Tibial artery (tissue), 4 donors: ENCODE measurements around the gene ELL.

Source experiments
- DNase-seq, 2 donors: peaks; one replicate each; pipeline ENCODE4 v3.0.0-alpha.2; 2019
- H3K27ac ChIP-seq, 2 donors: fragments of 200-600 bp; sonication (generic) in 1 of 2; 1 replicate in 1 of 2; 2 replicates in 1 of 2; pipeline ENCODE4 v1.5.1; 2018 to 2019; ENCODE audit warnings: mild to moderate bottlenecking in 1 of 2
- H3K27me3 ChIP-seq, 2 donors: fragments of 200-600 bp; sonication (generic) in 1 of 2; one replicate each; pipeline versions ENCODE4 v1.5.1 to v1.6.0; 2016 to 2019
- H3K36me3 ChIP-seq, 3 donors: fragments of 200-600 bp; sonication (generic) in 2 of 3; one replicate each; pipeline ENCODE4 v1.5.1; 2016 to 2019; ENCODE audit warnings: mild to moderate bottlenecking in 2 of 3
- H3K4me1 ChIP-seq, 4 donors: fragments of 200-600 bp; sonication (generic) in 2 of 4; 1 replicate in 3 of 4; 2 replicates in 1 of 4; pipeline ENCODE4 v1.5.1; 2016 to 2019
- H3K4me3 ChIP-seq, 2 donors: fragments of 200-600 bp; sonication (generic) in 1 of 2; 1 replicate in 1 of 2; 2 replicates in 1 of 2; pipeline ENCODE4 v1.5.1; 2018 to 2019; ENCODE audit warnings: mild to moderate bottlenecking in 2 of 2
- H3K9me3 ChIP-seq, 3 donors: fragments of 200-600 bp; sonication (generic) in 1 of 3; one replicate each; pipeline ENCODE4 v1.5.1; 2016 to 2019
- intact Hi-C: fragments of 100-400 bp; cut with DNase I; formaldehyde crosslinking; loops from one replicate; pipeline ENCODE4 v1.15.0; 2023; ENCODE audit warnings: low total_unique reads
- TF ChIP-seq, protein P1 (sequence below), 2 experiments: fragments of 200-600 bp in 1 of 2; fragments of 450-650 bp in 1 of 2; IDR thresholded peaks; one replicate each; pipeline ENCODE4 v1.5.1; 2017 to 2019; ENCODE audit warnings: antibody characterized with exemption in 2 of 2, mild to moderate bottlenecking in 1 of 2, moderate library complexity in 1 of 2

Gene ELL

DNA sequence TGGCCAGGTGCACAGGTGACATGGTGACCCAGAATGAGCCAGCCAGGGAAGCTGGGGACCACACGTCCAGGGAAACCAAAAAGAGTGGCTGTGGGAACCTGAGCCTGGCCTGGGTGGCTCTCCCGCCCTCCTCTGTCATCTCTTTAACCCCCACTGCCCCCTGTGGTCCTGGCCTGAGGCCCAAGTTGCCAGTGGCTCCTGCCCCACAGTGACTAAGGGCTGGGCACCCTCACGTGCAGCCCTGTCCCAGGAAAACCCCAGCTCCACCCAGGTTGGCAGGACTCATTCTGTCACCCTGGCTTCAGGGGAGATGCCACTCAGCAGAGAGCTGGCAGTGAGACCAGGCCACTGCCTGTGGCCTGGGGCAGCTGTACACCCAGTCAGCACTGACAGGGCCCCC lies 53.4 kb downstream of the ELL start:
- Histone ChIP-seq H3K4me1 (peaks cover 17 to 73% (median 57%) of the 10 kb centered on the region in 4 donors), H3K27ac (peak overlapping the region; percentile 20), H3K9me3 (no peaks in the 10 kb centered on the region), H3K4me3 (no peak overlapping the region), H3K36me3 (peaks cover 0 to 32% (median 15%) of the 10 kb centered on the region in 3 donors), H3K27me3 (no peaks in the 10 kb centered on the region)
- intact Hi-C loops: loop anchor here (5.0 kb wide), 1 partner anchor 54 kb away; the partner anchor contains the start of gene ELL
- DNase-seq: no peak
- TF ChIP-seq, protein P1, sequence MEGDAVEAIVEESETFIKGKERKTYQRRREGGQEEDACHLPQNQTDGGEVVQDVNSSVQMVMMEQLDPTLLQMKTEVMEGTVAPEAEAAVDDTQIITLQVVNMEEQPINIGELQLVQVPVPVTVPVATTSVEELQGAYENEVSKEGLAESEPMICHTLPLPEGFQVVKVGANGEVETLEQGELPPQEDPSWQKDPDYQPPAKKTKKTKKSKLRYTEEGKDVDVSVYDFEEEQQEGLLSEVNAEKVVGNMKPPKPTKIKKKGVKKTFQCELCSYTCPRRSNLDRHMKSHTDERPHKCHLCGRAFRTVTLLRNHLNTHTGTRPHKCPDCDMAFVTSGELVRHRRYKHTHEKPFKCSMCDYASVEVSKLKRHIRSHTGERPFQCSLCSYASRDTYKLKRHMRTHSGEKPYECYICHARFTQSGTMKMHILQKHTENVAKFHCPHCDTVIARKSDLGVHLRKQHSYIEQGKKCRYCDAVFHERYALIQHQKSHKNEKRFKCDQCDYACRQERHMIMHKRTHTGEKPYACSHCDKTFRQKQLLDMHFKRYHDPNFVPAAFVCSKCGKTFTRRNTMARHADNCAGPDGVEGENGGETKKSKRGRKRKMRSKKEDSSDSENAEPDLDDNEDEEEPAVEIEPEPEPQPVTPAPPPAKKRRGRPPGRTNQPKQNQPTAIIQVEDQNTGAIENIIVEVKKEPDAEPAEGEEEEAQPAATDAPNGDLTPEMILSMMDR (IDR thresholded peaks at IDR 0.05): no peak

DNA sequence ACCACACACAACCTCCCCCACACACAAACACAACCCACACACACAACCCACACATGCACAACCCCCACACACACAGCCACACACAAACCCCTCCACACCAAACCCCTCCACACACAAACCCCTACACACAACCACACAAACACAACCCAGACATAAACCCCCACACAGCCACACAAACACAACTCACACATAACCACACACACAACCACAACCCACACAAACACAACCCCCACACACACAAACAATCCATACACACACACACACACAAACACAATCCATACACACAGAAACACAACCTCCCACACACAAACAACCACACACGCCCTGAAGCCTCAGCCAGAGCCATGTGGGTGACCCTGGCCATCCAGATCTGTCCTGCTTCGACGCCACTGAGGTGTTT lies 53.9 kb downstream of the ELL start:
- no peak for DNase-seq
- intact Hi-C loops: loop anchor here (5.0 kb wide), 1 partner anchor 54 kb away; the partner anchor contains the start of gene ELL
- Histone ChIP-seq H3K4me1 (peaks cover 17 to 72% (median 53%) of the 10 kb centered on the region in 4 donors), H3K36me3 (peaks cover 0 to 37% (median 15%) of the 10 kb centered on the region in 3 donors), H3K9me3 (no peaks in the 10 kb centered on the region), H3K4me3 (no peak overlapping the region), H3K27ac (peak overlapping the region; percentile 20), H3K27me3 (no peaks in the 10 kb centered on the region)
- TF ChIP-seq, protein P1 (IDR thresholded peaks at IDR 0.05): no peak

DNA sequence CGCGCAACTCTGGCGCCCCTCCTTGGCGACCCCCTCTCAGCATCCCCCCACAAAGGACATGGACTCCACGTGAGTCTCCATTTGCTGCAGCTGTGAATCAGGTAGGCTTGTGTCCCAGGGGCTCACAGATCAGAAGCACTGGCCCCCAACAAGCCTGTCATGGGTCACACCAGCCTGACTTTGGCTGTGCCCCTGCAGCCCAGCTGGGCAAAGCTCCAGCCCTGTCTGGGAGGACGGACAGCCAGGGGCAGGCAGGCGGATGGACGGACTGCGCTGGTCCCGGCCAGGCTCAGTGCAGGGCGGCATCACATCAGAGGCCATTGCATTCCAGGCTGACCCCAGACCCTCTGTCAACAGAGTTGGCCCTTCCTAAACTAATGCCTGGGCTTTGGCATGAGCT lies 55.5 kb downstream of the ELL start:
- peaks cover 20 to 88% (median 67%) of the 10 kb centered on the region in 4 donors for H3K4me1 ChIP-seq
- H3K4me3 ChIP-seq: no peak overlapping the region
- peak overlapping the region; percentile 92 for H3K27ac ChIP-seq
- TF ChIP-seq, protein P1 (IDR thresholded peaks at IDR 0.05): no peak
- H3K9me3 ChIP-seq: no peaks in the 10 kb centered on the region
- peaks cover 0 to 35% (median 11%) of the 10 kb centered on the region in 3 donors for H3K36me3 ChIP-seq
- DNase-seq: no peak
- no peaks in the 10 kb centered on the region for H3K27me3 ChIP-seq
- intact Hi-C loops: loop anchor here (5.0 kb wide), 1 partner anchor 56 kb away; the partner anchor contains the start of gene ELL

DNA sequence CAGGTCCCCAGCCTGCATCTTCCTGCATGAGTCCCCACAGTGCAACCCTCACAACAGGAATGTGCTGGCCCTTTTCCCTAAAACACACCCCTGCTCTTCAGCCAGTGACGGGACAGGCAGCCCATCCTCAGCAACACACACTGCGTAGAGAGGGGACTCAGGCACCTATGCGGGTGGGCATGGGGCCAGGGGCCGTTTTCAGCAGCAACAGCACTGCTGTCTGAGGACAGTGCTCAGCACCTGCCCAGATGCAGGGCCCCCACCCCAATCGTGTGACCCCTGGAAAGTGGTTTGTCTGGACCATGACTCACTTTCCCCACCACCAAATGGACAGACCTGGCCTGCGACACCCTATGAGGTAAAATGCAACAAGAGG lies 55.9 kb downstream of the ELL start:
- Histone ChIP-seq H3K27me3 (no peaks in the 10 kb centered on the region), H3K27ac (peak overlapping the region; percentile 92), H3K4me1 (peaks cover 24 to 92% (median 71%) of the 10 kb centered on the region in 4 donors), H3K4me3 (no peak overlapping the region), H3K36me3 (peaks cover 0 to 35% (median 14%) of the 10 kb centered on the region in 3 donors), H3K9me3 (no peaks in the 10 kb centered on the region)
- DNase-seq: no peak
- intact Hi-C loops: loop anchor here (5.0 kb wide), 1 partner anchor 56 kb away; the partner anchor contains the start of gene ELL
- TF ChIP-seq, protein P1 (IDR thresholded peaks at IDR 0.05): no peak

DNA sequence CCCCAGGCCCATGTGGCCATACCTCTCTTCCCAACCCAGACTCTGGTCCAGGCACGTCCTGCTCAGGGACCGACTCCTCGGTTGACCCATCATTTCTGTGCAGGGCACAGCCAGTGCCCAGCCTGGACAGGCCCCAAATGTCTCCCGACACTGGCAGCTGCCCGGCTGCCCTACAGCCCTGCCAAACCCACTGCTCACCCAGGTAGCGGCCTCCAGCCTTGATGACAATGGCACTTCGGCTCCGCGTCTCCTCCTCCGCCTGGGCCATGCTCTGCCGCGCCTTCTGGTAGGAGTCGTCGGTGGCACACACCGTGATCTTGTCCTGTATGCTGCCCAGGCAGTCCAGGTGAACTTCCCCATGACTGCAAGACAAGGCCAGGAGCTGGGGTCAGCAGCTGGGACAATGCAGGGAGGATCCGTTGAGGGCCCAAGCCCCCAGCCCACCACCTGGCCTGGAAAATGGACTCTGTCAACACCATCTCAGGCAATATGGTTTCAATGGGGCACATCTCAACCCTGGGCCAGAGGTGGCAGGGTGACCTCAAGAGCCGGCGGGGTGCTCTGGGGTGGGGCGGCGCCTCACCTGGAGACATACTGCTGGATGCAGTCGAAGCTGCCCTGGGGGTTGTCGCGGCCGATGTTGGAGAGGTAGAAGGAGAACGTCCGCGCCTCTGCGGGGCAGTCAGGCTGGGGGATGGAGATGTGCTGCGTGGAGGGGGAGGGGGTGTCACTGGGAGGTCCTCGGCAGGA lies 56.5 kb downstream of the ELL start:
- no peak overlapping the region for H3K4me3 ChIP-seq
- intact Hi-C loops: loop anchor here (5.0 kb wide), 1 partner anchor 57 kb away; the partner anchor contains the start of gene ELL
- peak overlapping the region; percentile 92 for H3K27ac ChIP-seq
- H3K27me3 ChIP-seq: no peaks in the 10 kb centered on the region
- H3K36me3 ChIP-seq: peaks cover 0 to 35% (median 14%) of the 10 kb centered on the region in 3 donors
- no peak for DNase-seq
- peaks cover 29 to 95% (median 72%) of the 10 kb centered on the region in 4 donors for H3K4me1 ChIP-seq
- H3K9me3 ChIP-seq: no peaks in the 10 kb centered on the region
- TF ChIP-seq, protein P1 (IDR thresholded peaks at IDR 0.05): no peak
